SU-DHL-6 (cell line): ENCODE measurements around the gene TUBA4B.

Experiments
- H2AFZ ChIP-seq: fragments of 200-600 bp; sonication (generic); 2 replicates; pipeline ENCODE4 v1.6.1; 2014; ENCODE audit warnings: low read depth, mild to moderate bottlenecking, moderate library complexity, mixed read lengths, antibody characterized with exemption, low read length; ENCODE audit not compliant: severe bottlenecking
- H3F3A ChIP-seq: fragments of 200-600 bp; shearing (Covaris generic); 2 replicates; pipeline ENCODE4 v1.6.0; 2016; ENCODE audit warnings: antibody characterized with exemption, mild to moderate bottlenecking; ENCODE audit not compliant: insufficient read depth
- H3K27ac ChIP-seq: fragments of 200-600 bp; sonication (generic); 2 replicates; pipeline ENCODE4 v1.5.1; 2016; ENCODE audit warnings: low read depth, mild to moderate bottlenecking, low read length, moderate library complexity, mixed read lengths
- H3K27me3 ChIP-seq: fragments of 200-600 bp; sonication (generic), shearing (Covaris generic); 2 replicates; pipeline ENCODE4 v1.6.0; 2014; ENCODE audit warnings: mild to moderate bottlenecking, low read length
- H3K36me3 ChIP-seq: fragments of 200-600 bp; sonication (generic); 2 replicates; pipeline ENCODE4 v1.6.1; 2014; ENCODE audit warnings: mild to moderate bottlenecking, low read length, mixed read lengths
- H3K4me2 ChIP-seq: fragments of 300-600, 200-600 bp; shearing (Covaris generic), sonication (generic); 2 replicates; pipeline ENCODE4 v1.6.0; 2014; ENCODE audit warnings: low read length, low read depth, mild to moderate bottlenecking; ENCODE audit not compliant: poor library complexity, severe bottlenecking
- H3K4me3 ChIP-seq: fragments of 200-600 bp; sonication (generic); 2 replicates; pipeline ENCODE4 v1.5.1; 2014; ENCODE audit warnings: antibody characterized with exemption, low read length, mild to moderate bottlenecking, mixed read lengths; ENCODE audit not compliant: insufficient read depth, poor library complexity, severe bottlenecking
- H3K79me2 ChIP-seq: fragments of 200-600 bp; sonication (generic); 2 replicates; pipeline ENCODE4 v1.6.1; 2014; ENCODE audit warnings: mild to moderate bottlenecking, low read length, moderate library complexity; ENCODE audit not compliant: insufficient read depth
- H3K9ac ChIP-seq: fragments of 200-600 bp; sonication (generic); 2 replicates; pipeline ENCODE4 v1.7.0; 2014; ENCODE audit warnings: mild to moderate bottlenecking, low read length
- H3K9me2 ChIP-seq: fragments of 200-600 bp; sonication (generic); replicated peaks from 2 replicates; pipeline ENCODE4 v1.6.1; 2014; ENCODE audit warnings: low read length; ENCODE audit not compliant: insufficient read depth
- H3K9me3 ChIP-seq: fragments of 200-600 bp; sonication (generic); 2 replicates; pipeline ENCODE4 v1.6.1; 2014; ENCODE audit warnings: low read length, mixed read lengths; ENCODE audit not compliant: insufficient read depth
- H4K20me1 ChIP-seq: fragments of 200-600 bp; sonication (generic); 2 replicates; pipeline ENCODE4 v1.6.1; 2014; ENCODE audit warnings: low read depth, mild to moderate bottlenecking, antibody characterized with exemption, low read length, moderate library complexity, mixed read lengths
- EZH2phosphoT487 ChIP-seq: fragments of 200-600 bp; sonication (generic), shearing (Covaris generic); conservative IDR thresholded peaks from 2 replicates; pipeline ENCODE4 v1.6.1; 2018; ENCODE audit warnings: mild to moderate bottlenecking, antibody characterized with exemption, low read length, moderate library complexity, mixed read lengths
- TF ChIP-seq, protein P1 (sequence below): fragments of 200-600 bp; sonication (generic); IDR thresholded peaks from one replicate; pipeline ENCODE4 v1.5.1; 2017; ENCODE audit warnings: antibody characterized with exemption, mild to moderate bottlenecking, low read length, moderate library complexity; ENCODE audit not compliant: insufficient read depth, poor library complexity, severe bottlenecking

The TUBA4B gene

DNA sequence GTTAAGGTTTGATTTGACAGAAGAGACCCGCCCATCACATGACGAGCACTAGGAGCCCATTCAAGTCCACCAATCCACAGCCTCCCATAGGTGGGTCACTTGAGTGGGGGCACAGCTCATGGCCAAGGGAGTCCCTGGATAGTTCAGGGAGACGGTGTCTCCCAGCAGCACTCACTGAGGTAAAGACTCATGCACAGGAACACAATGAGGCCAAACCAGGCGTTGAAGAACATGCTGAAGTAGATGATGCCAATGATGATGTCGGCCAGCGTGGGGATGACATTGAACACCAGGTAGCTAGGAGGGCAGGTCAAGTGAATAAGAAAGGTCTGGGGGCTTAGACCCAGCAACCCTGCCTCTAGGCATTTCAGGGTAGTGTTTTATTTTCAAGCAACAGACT, 38.3 kb upstream of the TUBA4B start:
- H3K27me3 ChIP-seq: no peaks in the 10 kb centered on the region
- no peaks in the 10 kb centered on the region for H4K20me1 ChIP-seq
- TF ChIP-seq EZH2phosphoT487: no peak
- TF ChIP-seq, protein P1, sequence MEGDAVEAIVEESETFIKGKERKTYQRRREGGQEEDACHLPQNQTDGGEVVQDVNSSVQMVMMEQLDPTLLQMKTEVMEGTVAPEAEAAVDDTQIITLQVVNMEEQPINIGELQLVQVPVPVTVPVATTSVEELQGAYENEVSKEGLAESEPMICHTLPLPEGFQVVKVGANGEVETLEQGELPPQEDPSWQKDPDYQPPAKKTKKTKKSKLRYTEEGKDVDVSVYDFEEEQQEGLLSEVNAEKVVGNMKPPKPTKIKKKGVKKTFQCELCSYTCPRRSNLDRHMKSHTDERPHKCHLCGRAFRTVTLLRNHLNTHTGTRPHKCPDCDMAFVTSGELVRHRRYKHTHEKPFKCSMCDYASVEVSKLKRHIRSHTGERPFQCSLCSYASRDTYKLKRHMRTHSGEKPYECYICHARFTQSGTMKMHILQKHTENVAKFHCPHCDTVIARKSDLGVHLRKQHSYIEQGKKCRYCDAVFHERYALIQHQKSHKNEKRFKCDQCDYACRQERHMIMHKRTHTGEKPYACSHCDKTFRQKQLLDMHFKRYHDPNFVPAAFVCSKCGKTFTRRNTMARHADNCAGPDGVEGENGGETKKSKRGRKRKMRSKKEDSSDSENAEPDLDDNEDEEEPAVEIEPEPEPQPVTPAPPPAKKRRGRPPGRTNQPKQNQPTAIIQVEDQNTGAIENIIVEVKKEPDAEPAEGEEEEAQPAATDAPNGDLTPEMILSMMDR: no peak
- H3K79me2 ChIP-seq: no peaks in the 10 kb centered on the region
- no peak overlapping the region for H3K4me2 ChIP-seq
- H3K36me3 ChIP-seq: no peaks in the 10 kb centered on the region
- no peak overlapping the region for H3K4me3 ChIP-seq
- H3K9ac ChIP-seq: no peak overlapping the region
- H2AFZ ChIP-seq: no peak overlapping the region
- H3K9me3 ChIP-seq: no peaks in the 10 kb centered on the region
- H3K9me2 ChIP-seq: no peaks in the 10 kb centered on the region
- H3K27ac ChIP-seq: no peak overlapping the region
- H3F3A ChIP-seq: no peaks in the 10 kb centered on the region

DNA sequence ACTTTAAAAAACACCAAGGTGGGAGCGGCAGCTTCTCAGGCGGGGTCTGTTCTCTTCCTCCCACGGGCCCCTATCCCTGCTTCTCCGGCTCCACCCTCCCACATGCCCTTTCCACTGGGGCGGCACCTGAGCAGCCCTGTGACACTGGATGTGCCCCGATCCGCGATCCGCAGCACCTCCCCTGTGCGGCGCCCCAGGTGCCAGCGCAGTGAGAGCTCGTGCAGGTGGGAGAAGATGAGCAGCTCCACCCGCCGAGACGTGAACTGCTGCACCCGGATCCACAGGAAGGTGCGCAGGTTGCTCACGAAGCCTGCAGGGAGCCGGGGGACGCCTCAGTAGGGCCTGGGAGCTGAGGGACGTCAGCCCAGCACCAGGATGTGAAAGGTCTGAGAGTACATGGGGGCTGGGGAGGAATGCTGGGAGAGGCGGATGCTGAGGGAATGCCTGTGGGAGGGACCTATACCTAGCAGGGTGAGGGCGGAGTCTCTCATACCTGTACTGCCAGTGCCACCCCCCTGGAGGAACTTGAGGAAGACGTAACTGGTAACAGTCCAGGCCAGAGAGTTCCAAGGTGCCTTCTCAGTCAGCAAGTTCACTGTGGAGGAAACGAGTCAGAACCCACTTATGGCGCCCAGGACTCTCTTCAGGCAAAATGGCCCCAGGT, 37.0 kb upstream of the TUBA4B start:
- Histone ChIP-seq H3K9me2 (no peaks in the 10 kb centered on the region), H3K79me2 (no peaks in the 10 kb centered on the region), H3F3A (no peaks in the 10 kb centered on the region), H3K4me3 (no peak overlapping the region), H2AFZ (no peak overlapping the region), H3K9me3 (no peaks in the 10 kb centered on the region), H3K4me2 (no peak overlapping the region), H3K27ac (no peak overlapping the region), H3K36me3 (no peaks in the 10 kb centered on the region), H4K20me1 (no peaks in the 10 kb centered on the region), H3K27me3 (no peaks in the 10 kb centered on the region), H3K9ac (no peak overlapping the region)
- TF ChIP-seq EZH2phosphoT487: no peak
- TF ChIP-seq, protein P1: no peak

DNA sequence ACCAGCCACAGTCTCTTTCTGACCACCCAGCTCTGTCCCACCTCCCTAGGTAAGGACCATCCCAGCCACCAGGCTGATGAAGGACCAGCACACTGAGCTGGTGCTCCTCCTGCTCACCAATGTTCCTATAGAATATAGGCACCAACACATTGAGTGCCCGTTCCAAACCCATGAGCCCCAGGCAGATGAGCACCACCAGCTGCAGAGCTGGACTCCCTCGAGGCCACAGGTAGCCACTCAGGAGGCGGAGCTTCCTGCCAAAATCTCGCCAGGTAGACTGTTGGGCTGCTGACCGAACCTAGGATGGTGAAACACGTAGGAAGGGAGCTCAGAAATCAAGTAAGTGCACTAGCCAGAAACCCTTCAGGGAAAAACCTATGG, 36.5 kb upstream of the TUBA4B start:
- Histone ChIP-seq H3K79me2 (no peaks in the 10 kb centered on the region), H3K4me3 (no peak overlapping the region), H4K20me1 (no peaks in the 10 kb centered on the region), H3K9me2 (no peaks in the 10 kb centered on the region), H3K9ac (no peak overlapping the region), H3K9me3 (no peaks in the 10 kb centered on the region), H3K36me3 (no peaks in the 10 kb centered on the region), H2AFZ (no peak overlapping the region), H3K27me3 (no peaks in the 10 kb centered on the region), H3K4me2 (no peak overlapping the region), H3K27ac (no peak overlapping the region), H3F3A (no peaks in the 10 kb centered on the region)
- TF ChIP-seq, protein P1: no peak
- TF ChIP-seq EZH2phosphoT487: no peak
